Endothelial cell (in vitro differentiated cells): Measurements from ENCODE around the gene TTLL9. TPM values are rescaled to one million over a fixed set of nuclear protein-coding genes. Genes with fewer than 3 reads are reported as not detected.

Experiments
- total RNA-seq: library from RNA; stranded (reverse); fragmentation: NEBNext Ultra II Directional; extraction: Animal tissue kit (Norgen Biotek cat#: 25700); gene quantifications from one replicate; pipeline ENCODE4 v1.2.1, GENCODE V29; 2021; ENCODE audit not compliant: unreplicated experiment

Gene TTLL9
- total RNA-seq, 1 donor from 2014 or later, result 0.46 TPM

Other genes starting within 250 kb of the TTLL9 start
- not detected for gene COX4I2, start 232.7 kb upstream of the TTLL9 start, total RNA-seq
- 52.9 TPM for gene BCL2L1, start 147.8 kb upstream of the TTLL9 start, total RNA-seq
- 27.2 TPM for gene TPX2, start 131.3 kb upstream of the TTLL9 start, total RNA-seq
- 1.7 TPM for gene MYLK2, start 51.3 kb upstream of the TTLL9 start, total RNA-seq
- 9.6 TPM for gene FOXS1, start 25.0 kb upstream of the TTLL9 start, total RNA-seq
- gene DUSP15, start 107 bp upstream of the TTLL9 start, total RNA-seq, result 2.1 TPM
- gene PDRG1, start 81.4 kb downstream of the TTLL9 start, total RNA-seq, result 21.2 TPM
- 0.23 TPM for gene XKR7, start 97.5 kb downstream of the TTLL9 start, total RNA-seq
- 27.2 TPM for gene CCM2L, start 139.8 kb downstream of the TTLL9 start, total RNA-seq
- gene HCK, start 181.6 kb downstream of the TTLL9 start, total RNA-seq, result 0.54 TPM
- 46.0 TPM for gene TM9SF4, start 239.1 kb downstream of the TTLL9 start, total RNA-seq